Right hindlimb (tissue), 1 donor: ENCODE results near the gene USP7.
A peak's percentile ranks its signal among the peaks of the same experiment; 100 is the strongest.
"Not testable (repeated sequence)": the region's sequence is repeated elsewhere in the genome, so short reads cannot be mapped to it uniquely, and the experiment has no call there.

Source experiments
- DNase-seq: peaks from one replicate; pipeline ENCODE4 v3.0.0-alpha.2; 2018

USP7 gene

DNA sequence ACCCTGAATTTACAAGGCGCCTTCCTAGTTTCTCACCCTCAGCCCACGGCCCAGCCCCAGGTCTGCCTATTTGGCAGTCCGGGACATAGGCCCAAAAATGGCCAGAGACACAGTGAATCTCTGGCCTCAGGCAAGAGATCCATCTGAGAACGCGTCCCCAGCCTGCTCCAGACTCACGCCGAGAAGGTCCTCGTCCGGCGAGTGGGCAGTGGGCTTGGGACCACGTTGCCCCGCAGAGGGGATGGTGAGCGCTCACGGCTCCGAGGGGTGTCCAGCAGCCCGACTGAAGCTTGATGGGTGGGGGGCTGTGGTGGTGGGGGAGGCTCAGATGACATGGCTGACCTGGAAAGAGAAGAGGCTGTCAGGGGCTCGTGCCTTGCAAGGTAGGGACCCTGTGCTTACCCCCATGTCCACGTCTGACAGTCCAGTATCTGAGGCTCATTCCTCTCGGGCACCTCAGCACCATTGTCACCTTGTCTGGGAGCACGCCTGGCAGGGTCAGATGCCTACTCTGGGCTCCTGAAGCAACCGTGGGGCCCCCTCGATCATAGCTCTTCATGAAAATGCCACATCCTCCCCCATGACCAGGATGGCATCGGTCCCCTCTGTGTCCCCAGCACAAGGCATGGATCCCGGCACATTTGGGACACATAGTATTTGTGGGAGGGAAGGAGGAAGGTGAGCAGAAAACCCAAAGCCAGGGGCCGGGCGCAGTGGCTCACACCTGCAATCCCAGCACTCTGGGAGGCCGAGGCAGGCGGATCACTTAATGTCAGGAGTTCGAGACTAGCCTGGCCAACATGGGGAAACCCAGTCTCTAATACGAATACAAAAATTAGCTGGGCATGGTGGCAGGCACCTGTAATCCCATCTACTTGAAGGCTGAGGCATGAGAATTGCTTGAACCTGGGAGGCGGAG, 104.5 kb downstream of the USP7 start:
- no peak for DNase-seq

DNA sequence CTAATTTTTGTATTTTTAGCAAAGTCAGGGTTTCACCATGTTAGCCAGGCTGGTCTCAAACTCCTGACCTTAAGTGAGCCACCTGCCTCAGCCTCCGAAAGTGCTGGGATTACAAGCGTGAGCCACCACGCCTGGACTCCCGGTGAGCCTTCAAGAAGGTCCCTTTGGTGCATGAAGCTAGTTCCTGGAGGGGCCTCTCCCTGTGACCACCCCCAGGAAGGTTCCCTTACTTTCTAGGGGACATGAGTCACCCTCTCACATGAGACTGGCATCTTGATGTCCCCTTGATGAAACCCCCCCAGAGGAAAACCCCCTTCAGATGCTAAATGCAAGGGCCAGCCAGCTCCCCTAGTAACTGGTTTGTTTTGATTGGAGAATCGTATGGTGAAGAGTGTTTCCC, 107.7 kb downstream of the USP7 start:
- DNase-seq, result peak; percentile 14

DNA sequence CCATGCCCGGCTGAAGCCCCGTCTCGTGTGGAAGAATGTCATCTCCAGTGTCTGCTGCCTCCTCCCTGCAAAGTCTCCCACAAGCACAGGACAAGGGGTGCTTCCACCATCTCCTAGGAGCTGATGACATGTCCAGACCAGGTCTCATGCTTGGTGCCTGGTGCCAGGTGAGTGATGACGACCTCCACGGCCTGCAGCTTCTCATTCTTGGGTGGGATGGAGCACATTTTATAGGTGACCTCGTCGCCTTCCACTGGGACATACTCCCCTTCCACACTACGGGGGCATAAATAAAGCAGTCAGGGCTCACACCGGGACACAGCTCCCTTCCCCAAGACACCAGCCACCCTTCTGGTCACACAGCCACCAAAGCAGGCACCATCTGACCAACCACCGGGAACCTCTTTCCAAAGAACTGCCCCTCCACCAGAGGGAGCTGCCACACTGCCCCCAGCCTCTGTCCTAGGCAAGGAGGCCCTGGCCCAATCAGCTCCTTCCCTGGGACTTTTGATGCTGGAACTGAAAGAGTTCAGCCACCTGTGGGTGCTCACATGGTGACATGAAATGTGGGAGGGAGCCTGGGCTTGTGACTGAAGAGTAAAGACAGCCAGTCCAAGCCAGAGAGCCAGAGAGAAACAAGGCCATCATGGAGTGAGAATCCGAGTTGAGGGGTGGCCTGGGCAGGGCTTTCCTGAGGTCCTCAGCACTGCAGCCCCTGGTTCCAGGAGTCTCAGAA, 108.5 kb downstream of the USP7 start:
- DNase-seq, result no peak

DNA sequence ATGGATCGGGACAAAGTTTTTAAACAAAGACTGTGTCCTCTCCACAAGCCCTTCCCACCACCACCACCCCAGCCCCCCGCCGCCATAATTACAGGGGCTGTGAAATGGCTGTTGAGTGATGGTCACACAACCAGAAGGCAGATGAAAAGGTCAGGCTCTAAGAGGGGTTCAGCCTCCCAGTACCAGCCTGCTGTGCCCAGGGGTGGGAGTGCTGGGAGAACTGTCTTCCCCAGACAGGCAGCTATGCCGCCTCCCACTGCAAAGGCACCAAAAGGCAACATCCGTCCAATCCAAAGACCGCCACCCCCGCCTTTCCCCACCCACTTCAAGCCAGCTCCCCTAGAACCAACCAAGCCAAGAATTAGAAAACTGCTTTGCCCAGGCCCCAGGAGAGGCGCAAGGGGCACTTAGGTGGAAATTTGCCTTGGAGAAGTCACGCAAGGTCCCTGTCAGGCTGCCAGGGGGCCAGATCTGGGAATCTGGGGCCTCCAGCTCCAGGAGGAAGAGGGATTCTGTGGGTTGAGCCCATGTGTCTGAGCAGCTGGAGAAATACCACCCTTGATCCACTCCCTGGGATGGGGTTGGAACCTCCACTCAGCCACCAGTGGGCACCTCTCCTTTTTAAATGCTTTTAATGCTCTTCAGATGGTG, 109.3 kb downstream of the USP7 start:
- no peak for DNase-seq

DNA sequence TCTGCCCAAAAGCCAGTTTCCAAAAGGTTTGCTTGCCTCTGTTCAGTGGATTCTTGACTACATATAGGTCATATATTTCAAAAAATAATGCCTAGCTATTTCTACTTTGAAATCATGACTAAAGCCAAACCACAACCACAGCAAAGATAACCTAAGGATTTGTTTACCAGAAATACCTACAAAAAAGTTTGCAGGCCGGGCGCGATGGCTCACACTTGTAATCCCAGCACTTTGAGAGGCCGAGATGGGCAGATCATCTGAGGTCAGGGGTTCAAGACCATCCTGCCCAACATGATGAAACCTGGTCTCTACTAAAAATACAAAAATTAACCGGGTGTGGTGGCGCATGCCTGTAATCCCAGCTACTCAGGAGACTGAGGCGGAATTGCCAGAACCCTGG, 110.1 kb downstream of the USP7 start:
- DNase-seq, result no peak

DNA sequence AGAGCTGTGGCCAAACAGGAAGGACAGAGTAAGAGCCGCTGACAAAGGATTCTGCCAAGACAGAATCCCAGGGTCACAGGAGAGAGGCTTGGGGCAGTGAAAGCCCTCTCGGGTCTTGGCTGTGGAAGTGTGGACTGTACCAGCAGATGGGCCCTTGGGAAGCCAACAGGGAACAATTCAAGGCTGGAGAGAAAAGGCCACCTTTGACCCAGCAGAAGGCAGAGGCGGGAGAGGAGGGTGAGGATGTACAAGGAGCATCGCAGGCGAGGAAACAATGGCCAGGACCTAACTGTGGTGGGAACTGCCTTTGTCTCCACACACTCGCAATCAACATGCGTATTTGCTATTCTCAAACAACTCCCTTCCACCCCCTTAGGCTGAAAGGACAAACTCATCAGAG, 110.6 kb downstream of the USP7 start:
- no peak for DNase-seq

DNA sequence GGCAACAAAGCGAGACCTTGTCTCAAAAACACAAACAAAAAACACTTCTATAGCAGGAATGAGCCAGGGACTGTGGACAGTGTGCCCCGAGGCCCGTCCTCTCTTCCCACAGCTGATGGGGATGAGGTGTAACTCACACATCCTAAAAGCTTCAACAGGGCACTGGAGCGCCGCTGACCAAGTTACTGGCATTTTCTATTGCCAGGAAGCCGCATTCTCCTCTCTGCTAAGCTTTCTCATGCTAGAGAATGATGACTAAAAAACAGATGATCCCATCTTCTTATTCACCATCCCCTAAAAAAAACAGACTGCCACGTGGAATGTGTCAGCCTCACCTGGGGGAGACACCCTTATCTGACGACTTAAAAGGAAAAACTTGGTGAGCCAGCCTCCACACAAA, 111.2 kb downstream of the USP7 start:
- no peak for DNase-seq

DNA sequence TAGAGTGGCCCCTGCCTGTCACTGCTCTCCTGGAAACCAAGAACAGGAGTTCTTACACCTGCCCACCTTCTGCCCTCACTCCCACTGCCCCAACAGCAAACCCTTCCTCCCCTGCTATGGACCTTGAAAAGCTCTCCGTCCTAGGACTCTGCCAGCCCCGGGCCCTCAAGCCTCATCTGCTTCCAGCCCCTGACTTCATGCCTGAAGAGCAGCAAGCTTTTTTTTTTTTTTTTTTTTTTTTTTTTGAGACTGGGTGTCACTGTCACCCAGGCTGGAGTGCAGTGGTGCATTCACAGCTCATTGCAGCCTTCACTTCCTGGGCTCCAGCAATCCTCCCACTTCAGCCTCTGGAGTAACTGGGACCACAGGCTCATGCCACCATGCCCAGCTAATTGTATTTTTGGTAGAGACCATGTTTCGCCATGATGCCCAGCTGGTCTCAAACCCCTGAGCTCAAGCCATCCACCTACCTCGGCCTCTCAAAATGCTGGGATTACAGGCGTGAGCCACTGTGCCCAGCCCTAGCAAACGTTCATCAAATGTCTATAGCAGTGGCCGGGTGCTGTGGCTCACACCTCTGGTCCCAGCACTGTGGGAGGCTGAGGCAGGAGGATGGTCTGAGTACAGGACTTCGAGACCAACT, 111.8 kb downstream of the USP7 start:
- DNase-seq, result no peak

DNA sequence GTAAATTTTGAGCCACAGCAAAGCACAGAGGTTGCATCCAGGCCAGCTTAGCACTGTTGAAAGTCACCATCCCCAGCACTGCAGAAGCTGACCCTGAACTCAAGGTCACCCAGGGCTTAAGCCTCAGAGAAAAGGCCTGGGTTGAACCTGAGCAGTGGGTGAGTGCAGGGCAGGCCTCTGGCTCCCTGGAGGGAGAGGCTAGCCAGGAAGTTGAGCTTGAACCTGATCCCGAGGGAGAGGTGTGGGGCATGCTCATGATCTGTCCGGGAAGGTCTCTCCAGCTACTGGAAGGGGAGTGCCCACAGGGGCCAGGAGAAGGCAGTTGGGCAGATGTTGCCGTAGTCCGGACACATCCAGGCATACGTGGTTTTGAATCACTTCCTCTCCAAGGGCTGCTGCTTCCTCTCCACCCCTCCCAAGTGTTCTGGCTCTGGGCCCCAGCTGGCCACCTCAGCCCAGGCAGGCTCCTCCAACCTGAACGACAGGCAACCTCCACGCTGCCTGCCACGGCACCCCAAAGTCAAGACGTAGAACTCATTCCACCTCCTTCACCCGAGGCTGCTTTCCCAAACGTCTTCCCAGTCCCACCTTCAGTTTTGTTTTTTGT, 113.3 kb downstream of the USP7 start:
- DNase-seq, result no peak

DNA sequence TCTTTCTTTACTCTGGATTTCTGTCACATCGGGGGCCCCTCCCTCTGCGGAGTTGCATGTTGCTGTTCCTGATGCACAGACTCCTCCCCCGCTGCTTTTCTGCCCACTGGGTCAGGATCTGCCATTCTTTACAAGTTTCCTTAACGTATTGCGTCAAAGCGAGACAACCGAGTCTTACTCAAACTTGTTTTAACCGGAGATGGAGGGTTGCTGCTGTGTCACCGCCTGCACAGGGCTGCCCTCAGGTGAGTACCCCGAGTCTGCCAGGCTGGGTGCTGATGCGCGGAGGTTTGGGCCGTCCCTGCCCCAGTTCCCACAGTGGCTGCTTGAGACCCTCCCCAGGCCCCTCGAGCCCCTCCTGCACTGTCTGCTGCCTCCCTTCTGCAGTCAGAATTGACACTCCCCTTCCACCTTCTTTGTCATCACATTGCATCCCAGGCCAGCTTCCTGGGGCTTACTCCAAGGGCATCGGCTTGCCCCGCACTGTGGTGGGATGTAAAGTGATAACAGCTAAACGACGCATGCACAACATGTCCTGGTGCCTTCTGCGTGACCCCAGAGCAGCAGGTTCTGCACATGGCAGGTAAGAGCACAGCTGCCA, 114.2 kb downstream of the USP7 start:
- DNase-seq, result peak; percentile 12

DNA sequence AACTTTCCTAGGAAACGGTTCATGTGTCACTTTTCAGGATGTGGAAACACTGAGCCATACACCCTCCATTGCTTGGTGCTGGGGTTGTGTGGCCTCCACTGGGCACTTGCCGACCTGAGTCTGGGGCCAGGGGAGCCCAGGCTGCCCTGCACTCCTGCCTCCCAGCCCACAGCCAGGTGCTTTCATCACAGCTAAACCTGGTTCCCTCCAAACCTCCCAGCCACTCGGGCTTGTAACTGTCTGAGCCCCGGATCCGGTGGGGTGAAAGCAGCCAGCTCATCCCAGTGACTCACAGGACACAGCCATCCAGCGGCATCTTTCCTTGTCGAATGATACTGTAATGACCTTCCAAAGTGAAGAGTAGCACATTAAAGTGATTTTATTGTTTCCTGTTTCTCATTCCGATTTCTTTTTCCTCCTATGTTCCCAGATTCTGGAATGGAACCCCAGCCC, 114.7 kb downstream of the USP7 start:
- DNase-seq, result no peak

DNA sequence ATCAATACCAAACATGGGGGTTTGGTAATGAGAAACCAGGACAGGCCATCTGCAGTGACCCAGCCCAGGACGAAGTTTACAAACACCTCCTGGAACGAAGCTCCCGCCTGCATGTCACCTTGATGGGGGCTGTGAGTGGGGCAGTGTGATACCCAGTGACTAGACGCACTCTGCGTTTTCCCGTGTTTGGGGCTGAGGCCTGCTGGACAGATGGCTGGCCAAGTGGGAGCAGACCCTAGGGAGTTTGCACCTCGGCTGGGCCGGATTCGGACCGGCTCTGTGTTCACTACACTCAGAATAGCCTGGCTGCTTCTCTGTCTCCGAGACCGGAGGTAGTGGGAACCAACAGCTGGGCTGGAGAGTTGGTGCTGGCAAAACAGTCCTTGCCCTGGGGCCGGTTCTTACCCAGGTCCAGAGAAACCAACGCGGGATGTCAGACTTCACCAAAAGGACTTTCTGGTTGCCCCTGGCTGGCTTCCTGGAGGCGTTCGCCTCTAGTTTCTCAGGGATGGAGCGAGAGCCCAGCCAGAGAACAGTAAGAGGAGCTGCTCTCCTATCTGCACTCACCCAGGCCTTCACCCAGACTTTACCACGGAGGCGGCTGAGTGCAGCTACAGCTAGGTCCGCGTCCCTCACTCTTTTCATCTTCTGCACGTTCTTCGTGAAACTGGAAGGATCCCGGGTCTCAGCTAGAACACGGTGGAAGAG, 115.3 kb downstream of the USP7 start:
- no peak for DNase-seq

DNA sequence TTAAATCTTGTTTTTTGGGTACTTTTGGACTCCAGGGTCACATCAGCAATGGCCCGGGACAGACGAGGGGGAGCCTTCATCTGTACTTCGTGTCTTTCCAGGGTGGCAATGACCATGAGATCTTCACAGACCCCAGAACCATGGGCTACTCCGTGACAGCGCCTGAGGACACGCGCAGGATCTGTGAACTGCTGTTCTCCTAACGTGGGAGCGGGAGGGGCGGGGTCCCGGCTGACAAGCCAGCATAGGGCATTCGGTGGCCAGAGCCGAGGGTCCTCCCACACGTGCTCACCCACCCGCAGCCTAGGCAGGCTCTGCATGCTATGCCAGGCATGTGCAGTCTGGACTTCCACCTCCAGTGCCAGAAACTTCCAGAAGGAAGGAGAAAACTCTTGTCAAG, 116.1 kb downstream of the USP7 start:
- DNase-seq, result no peak

DNA sequence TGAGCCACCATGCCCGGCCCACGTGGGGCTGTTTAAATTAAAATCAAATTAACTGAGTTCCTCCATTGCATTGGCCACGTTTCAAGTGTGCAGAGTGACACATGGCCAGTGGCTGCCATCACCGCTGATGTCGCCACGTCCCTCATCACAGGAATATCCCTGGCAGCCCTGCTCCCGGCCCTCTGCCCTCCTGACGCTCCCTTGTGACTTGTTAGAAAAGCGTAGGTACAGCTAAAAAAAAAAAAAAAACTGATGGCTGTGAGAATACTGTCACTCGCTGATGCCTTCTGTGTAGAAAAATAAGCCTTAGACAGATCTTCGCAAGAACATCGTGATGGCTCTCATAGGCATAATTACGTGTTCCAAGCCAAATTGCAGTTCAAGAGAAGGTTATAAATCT, 116.6 kb downstream of the USP7 start:
- DNase-seq, result no peak

DNA sequence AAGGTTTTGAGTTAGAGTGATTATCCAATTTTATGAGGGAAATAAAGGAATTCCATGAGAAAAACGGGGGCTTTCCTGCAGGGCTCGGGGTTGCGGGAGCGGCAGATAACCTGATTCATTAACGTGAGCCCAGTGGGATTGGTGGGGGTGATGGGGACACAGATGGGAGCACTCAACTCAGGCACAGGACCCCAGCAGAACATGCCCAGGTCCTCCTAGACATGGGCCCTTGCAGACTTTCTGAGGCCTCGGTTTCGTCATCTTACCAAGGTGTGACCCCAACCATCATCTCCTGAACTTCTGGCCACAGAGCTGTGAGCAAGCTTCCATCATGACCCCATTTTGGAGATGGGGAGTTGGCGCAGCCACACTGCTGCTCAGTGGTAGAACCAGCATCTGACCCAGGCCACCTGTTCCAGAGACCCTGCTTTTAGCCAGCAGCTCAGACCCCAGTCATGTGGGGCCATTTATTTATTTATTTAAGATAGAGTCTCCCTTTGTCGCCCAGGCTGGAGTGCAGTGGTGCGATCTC, 117.2 kb downstream of the USP7 start:
- DNase-seq, result no peak

DNA sequence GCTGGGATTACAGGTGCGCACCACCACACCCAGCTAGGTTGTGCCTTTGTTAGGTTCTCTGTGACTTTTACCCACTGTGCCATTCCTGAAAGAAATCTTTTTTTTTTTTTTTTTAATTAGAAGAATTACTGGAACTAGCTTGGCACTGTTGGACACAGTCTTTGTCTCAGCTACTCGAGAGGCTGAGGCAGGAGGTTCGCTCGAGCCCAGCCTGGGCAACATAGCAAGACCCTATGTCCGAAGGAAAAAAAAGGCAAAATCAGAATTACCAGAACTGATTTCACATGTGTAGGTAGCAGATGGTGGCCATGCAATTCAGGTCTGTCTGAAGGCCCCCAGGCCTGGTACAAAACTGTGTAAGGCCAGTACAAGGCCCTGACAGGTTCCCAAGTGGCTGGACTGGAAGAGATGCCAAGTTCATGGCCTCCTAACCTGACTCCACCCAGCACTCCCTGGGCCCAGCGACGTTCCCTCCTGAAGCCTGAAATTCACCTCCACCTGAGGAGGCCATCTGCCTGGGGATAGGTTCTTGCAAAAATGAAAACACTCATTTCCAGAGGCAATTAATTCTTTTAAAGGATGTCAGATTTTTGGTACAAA, 117.9 kb downstream of the USP7 start:
- DNase-seq, result no peak

DNA sequence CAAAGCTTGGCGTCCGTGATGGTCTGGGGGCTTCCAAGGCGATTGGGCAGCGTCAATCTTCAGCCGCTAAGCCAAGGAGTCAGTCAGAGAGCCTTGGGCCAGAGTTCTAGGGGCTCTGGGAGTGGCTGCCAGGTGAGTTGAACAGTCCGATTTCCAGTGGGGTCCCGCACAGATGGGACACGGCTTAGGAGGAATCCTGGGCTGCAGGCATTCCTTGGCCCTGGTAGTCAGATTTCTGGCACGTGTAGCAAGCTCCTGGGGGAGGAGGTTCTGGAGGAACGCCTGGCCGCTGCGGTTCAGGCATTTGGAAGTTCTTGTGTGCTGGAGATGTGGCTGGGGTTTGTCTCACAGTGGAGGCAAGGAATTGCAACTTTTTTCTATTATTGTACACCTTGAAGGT, 120.4 kb downstream of the USP7 start:
- DNase-seq, result not testable (repeated sequence)
